GM20000 (cell line): ENCODE data around the gene GTSE1.

ENCODE experiments used
- DNase-seq: peaks from one replicate; pipeline ENCODE4 v3.0.0; 2012; ENCODE audit warnings: low spot score
- CTCF ChIP-seq: IDR thresholded peaks from 2 replicates; pipeline ENCODE4 v1.5.1; 2012; ENCODE audit warnings: mild to moderate bottlenecking, control low read depth; ENCODE audit errors: extremely low read depth, missing control alignments

GTSE1 gene

GRCh38 chr22:46370584-46371291 is 74.1 kb downstream of the GTSE1 start:
- DNase-seq = no peak

GRCh38 chr22:46371623-46372226 is 75.1 kb downstream of the GTSE1 start:
- no peak for DNase-seq
- TF ChIP-seq CTCF = no peak

More at GRCh38 chr22:46370584-46371291, 74.1 kb downstream of the GTSE1 start:
- no peak for TF ChIP-seq CTCF

- DNase-seq = no peak
- TF ChIP-seq CTCF = no peak
Measured at GRCh38 chr22:46372686-46373085, 76.0 kb downstream of the GTSE1 start.

- no peak for DNase-seq
- TF ChIP-seq CTCF = no peak
Measured at GRCh38 chr22:46373159-46373558, 76.5 kb downstream of the GTSE1 start.

- TF ChIP-seq CTCF = no peak
- DNase-seq = no peak
Measured at GRCh38 chr22:46373921-46374662, 77.4 kb downstream of the GTSE1 start.

GRCh38 chr22:46374663-46375474 is 78.2 kb downstream of the GTSE1 start:
- DNase-seq = no peak
- no peak for TF ChIP-seq CTCF
